ENCODE measurements around the gene HNF4A.
"Not testable (repeated sequence)": the region's sequence is repeated elsewhere in the genome, so short reads cannot be mapped to it uniquely, and the experiment has no call there.

The HNF4A gene

DNA sequence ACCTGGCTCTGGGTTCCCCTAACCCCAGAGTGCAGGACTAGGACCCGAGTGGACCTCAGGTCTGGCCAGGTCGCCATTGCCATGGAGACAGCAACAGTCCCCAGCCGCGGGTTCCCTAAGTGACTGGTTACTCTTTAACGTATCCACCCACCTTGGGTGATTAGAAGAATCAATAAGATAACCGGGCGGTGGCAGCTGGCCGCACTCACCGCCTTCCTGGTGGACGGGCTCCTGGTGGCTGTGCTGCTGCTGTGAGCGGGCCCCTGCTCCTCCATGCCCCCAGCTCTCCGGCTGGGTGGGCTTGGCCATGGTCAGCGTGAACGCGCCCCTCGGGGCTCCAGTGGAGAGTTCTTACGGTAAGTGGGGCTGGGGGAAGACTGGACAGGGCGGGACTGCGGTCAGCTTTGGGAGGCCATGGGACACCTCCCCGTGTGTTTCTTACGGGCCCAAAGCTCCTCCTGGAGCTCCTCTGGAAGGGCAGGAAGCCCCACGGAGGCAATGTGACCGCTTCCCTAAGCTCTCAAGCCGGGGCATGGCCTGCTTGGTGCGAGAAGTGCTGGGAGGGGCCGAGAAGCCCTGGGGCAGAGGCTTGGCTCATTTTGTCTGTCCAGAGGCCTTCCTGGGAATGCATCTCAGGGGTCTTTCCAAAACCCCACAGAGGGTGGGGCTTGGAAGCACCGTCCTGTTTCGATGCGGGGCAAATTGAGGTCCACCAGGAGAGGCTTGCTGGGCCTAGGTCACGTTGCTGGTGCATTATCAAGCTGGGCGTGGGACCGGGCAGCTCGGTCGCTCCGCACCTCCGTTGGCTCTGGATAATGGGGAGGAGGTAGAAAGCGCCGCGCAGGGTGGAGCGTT is at the start of gene HNF4A:
Gene HNF4A, plus strand, starts transcription at position 202 of the 855 bp plus-strand sequence. Its CDS starts 106 bp downstream, at position 308.
- DNase-seq (ENCODE audit: low spot score) = no peak

- no peak for DNase-seq (ENCODE audit: low spot score)
Observed at GRCh38 chr20:44306927-44307326, 48.6 kb upstream of the HNF4A start.

- peak; percentile 52 for DNase-seq (ENCODE audit: low spot score)
Observed at GRCh38 chr20:44309763-44310663, 45.5 kb upstream of the HNF4A start.

DNA sequence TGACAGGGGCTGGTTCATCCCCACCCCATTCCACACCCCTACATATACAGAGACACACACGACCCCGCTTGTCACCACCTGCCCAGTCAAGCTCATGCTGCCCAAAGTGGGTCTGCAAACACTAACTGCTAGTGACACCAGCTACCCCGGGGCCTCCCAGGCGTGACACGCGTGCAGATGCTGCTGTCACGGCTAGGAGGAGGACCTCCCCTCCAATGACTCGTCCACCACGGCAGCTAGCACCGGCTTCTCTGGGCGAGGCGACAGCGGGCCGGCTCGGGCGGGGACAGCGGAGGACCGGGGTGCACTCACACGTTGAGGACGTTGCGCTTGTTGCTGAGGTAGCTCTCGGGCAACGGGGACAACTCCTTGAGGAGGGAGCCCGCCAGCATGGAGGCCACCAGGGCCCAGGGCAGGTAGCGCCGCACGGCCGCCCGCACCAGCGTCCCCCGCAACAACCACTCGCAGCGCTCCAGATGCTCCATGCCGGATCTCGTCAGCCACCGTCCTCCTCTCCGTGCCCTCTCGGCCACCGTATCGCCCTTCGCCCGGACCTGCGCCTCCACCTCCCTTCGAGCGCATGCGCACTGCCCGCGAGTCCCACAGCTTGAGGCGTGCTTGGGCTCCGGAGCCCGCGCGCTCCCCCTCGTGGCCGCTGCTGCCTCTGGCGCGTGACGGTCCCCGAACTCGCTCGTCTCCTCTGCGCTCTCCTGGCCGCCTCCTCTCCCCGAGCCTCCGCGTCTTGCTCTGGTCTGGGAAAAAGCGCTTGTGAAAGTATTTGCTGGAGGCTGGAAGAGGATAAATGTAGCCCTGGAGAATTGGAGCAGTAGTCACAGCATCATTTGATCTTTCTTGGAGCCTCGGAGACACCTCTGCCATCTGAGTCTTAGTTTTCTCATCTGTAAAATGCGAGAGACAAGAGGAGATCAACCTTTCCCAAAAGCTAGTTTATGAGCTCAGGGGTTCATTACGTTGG is 44.5 kb upstream of the HNF4A start, which contains the start of gene FITM2:
Gene FITM2, minus strand, starts transcription at position 539 of the 976 bp plus-strand sequence. Its CDS starts 54 bp downstream, at position 485.
- peak; percentile 99 for DNase-seq (ENCODE audit: low spot score)

- DNase-seq (ENCODE audit: low spot score) = no peak
Observed at GRCh38 chr20:44314870-44315269, 40.6 kb upstream of the HNF4A start.

GRCh38 chr20:44319839-44320422 is 35.6 kb upstream of the HNF4A start:
- DNase-seq (ENCODE audit: low spot score) = no peak

DNA sequence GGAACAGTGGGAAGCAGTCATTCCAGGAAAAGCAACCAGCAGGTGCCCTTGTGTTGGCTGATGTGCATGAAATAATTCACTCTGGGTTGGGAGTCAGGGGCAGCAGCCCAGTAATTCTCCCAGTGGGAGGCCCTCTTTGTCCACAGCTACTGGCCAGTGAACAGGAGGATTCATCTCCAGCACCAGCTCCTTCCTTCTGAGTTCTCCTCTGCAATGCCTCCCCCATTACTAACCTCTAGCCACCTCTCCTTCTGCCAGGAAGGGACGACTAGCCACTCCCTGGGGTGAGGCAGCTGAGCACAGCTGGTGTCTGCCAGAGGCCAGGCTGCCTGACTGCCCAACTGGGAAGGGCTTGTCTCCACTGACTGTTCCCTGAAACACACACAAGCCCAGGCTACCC is 31.2 kb upstream of the HNF4A start:
- DNase-seq (ENCODE audit: low spot score) = no peak

- no peak for DNase-seq (ENCODE audit: low spot score)
Observed at GRCh38 chr20:44326391-44327159, 28.9 kb upstream of the HNF4A start.

- not testable (repeated sequence) for DNase-seq (ENCODE audit: low spot score)
Observed at GRCh38 chr20:44327748-44328147, 27.8 kb upstream of the HNF4A start.

- no peak for DNase-seq (ENCODE audit: low spot score)
Observed at GRCh38 chr20:44328428-44328827, 27.1 kb upstream of the HNF4A start.

- DNase-seq (ENCODE audit: low spot score) = no peak
Observed at GRCh38 chr20:44331201-44331600, 24.3 kb upstream of the HNF4A start.

DNA sequence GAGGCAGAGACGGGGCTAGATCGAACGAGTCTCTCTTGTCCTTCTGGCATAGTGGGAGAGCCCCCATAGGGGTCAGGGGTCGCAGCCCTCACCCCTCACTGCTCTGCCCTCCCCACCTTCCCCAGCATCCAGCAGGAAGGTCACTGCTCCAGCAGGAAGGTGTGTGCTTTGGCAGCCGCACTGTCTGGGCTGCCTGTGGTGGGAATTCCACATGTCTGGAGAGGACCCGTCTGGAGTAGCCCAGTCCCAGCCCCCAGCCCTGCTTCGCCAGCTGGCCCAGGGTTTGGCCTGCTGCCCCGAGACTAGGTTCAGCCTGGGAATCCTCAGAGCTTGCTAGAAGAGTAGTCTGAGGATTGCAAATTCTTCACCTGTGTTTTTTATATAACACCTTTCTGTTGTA is 21.2 kb upstream of the HNF4A start:
- DNase-seq (ENCODE audit: low spot score) = no peak

- DNase-seq (ENCODE audit: low spot score) = no peak
Observed at GRCh38 chr20:44334709-44335108, 20.8 kb upstream of the HNF4A start.

- no peak for DNase-seq (ENCODE audit: low spot score)
Observed at GRCh38 chr20:44335675-44336074, 19.8 kb upstream of the HNF4A start.

DNA sequence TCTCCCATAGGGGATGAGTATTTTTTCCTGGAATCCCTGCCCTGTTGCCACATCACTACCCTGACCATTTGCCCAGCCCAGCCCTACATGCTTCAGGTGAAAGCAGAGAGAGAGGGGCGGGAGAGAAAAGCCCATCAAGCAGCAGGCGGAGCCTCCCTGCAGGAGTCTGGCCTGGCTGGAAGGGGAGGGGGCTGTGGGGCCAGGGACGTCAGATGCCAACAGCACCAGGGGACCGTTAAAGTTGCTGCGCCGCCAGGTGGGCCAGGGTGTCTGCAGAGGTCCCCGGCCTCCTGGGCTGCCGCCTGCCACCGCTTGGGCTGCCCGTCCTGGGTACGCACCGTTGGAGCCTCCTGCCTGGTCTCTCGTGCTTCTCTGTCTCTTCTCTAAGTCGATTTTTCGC is 19.4 kb upstream of the HNF4A start:
- no peak for DNase-seq (ENCODE audit: low spot score)

- DNase-seq (ENCODE audit: low spot score) = no peak
Observed at GRCh38 chr20:44336725-44337380, 18.6 kb upstream of the HNF4A start, which contains the start of gene R3HDML. TSS of gene R3HDML (plus strand) at chr20:44337043. CDS start at chr20:44337158, 115 bp downstream.

- DNase-seq (ENCODE audit: low spot score) = no peak
Observed at GRCh38 chr20:44342248-44342647, 13.3 kb upstream of the HNF4A start.

DNA sequence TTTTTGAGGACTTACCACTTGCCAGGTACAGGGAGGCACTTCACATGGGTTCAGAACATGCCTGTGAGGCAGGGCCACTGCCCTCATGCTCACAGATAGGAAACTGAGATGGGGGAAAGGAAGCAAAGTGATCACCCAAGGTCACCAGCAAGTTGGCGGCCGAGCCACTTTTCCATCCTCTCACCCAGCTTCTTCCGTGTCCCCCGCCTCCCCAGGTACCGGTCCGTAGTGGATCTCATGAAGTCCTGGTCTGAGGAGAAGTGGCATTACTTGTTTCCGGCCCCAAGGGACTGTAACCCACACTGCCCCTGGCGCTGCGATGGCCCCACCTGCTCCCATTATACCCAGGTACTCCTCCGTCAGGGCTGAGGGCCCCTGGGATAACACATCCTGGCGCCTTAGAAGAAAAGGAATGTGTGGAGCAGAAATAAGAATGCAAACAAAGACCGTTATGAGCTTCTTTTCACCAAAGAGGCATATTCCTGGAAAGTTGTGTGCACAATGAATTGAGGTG is 12.3 kb upstream of the HNF4A start:
- no peak for DNase-seq (ENCODE audit: low spot score)

GRCh38 chr20:44344723-44345122 is 10.8 kb upstream of the HNF4A start:
- DNase-seq (ENCODE audit: low spot score) = no peak
